Measurements from ENCODE around the gene AQP7.

- peak; percentile 42 to 79 (median 73) for TF ChIP-seq CTCF (IDR thresholded peaks at IDR 0.05)
- TF ChIP-seq POLR2A (IDR thresholded peaks at IDR 0.05): no peak
These were observed 13.2 kb upstream of the AQP7 start for GRCh38 chr9:33415501-33416038.

Measured in adrenal gland (tissue), 5 donors.